ENCODE data around the gene CTIF.

GRCh38 chr18:48669180-48669675 is 130.4 kb downstream of the CTIF start:
- no peak for TF ChIP-seq POLR2AphosphoS5 (IDR thresholded peaks at IDR 0.05; ENCODE audit: borderline replicate concordance, low read depth, low read length)
- no peak for TF ChIP-seq EZH2 (IDR thresholded peaks at IDR 0.05)
